Measurements from ENCODE around the gene FFAR2.

Gene FFAR2

GRCh38 chr19:35491836-35492360, 43.8 kb downstream of the FFAR2 start:
- DNase-seq, result no peak

GRCh38 chr19:35493971-35494370, 45.9 kb downstream of the FFAR2 start:
- DNase-seq, result no peak

GRCh38 chr19:35495107-35496064, 47.3 kb downstream of the FFAR2 start:
- DNase-seq, result no peak

- DNase-seq, result no peak
These were observed 49.3 kb downstream of the FFAR2 start for GRCh38 chr19:35497406-35497805.

- DNase-seq, result no peak
These were observed 50.2 kb downstream of the FFAR2 start for GRCh38 chr19:35498220-35498619.

- no peak for DNase-seq
These were observed 51.0 kb downstream of the FFAR2 start for GRCh38 chr19:35498984-35499527.

GRCh38 chr19:35500611-35501010, 52.6 kb downstream of the FFAR2 start:
- DNase-seq, result no peak

All from NCI-H187 treated with DMSO at 0.1 percent for 48 hours (cell line).